IMR-90 (cell line): ENCODE results near the gene RPL41.

ENCODE experiments used
- CEBPB ChIP-seq: IDR thresholded peaks from 2 replicates; pipeline ENCODE4 v1.6.1; 2012; ENCODE audit warnings: low read depth, low read length, improper control_type of control experiment
- CHD1 ChIP-seq: IDR thresholded peaks from 2 replicates; pipeline ENCODE4 v1.6.1; 2012; ENCODE audit warnings: low read depth, low read length, improper control_type of control experiment
- FOS ChIP-seq: fragments of 150-350 bp; IDR thresholded peaks from 2 replicates; pipeline ENCODE4 v1.6.1; 2016; ENCODE audit warnings: low read depth, low read length
- MAFK ChIP-seq: IDR thresholded peaks from 2 replicates; pipeline ENCODE4 v1.6.1; 2012; ENCODE audit warnings: low read depth, low read length, improper control_type of control experiment
- MAZ ChIP-seq: IDR thresholded peaks from 2 replicates; pipeline ENCODE4 v1.6.1; 2012; ENCODE audit warnings: low read depth, mild to moderate bottlenecking, low read length, improper control_type of control experiment, moderate library complexity, borderline replicate concordance
- NFE2L2 ChIP-seq: fragments of 150-350 bp; IDR thresholded peaks from 2 replicates; pipeline ENCODE4 v1.6.1; 2016; ENCODE audit warnings: low read depth, mild to moderate bottlenecking, low read length
- POLR2A ChIP-seq: IDR thresholded peaks from 2 replicates; pipeline ENCODE4 v1.6.1; 2012; ENCODE audit warnings: mild to moderate bottlenecking, low read depth, low read length
- RAD21 ChIP-seq: IDR thresholded peaks from 2 replicates; pipeline ENCODE4 v1.6.1; 2012; ENCODE audit warnings: low read length, improper control_type of control experiment
- RFX5 ChIP-seq: IDR thresholded peaks from 2 replicates; pipeline ENCODE4 v1.8.0; 2012; ENCODE audit warnings: low read depth, mild to moderate bottlenecking, low read length, moderate library complexity
- TF ChIP-seq, protein P1 (sequence below): conservative IDR thresholded peaks from 2 replicates; pipeline ENCODE4 v1.5.1; 2012; ENCODE audit warnings: mild to moderate bottlenecking, low read depth, low read length, improper control_type of control experiment
- TF ChIP-seq, protein P2 (sequence below): fragments of 150-350 bp; IDR thresholded peaks from 2 replicates; pipeline ENCODE4 v1.6.1; 2016; ENCODE audit warnings: low read depth, mild to moderate bottlenecking, low read length, moderate library complexity, borderline replicate concordance

DNA sequence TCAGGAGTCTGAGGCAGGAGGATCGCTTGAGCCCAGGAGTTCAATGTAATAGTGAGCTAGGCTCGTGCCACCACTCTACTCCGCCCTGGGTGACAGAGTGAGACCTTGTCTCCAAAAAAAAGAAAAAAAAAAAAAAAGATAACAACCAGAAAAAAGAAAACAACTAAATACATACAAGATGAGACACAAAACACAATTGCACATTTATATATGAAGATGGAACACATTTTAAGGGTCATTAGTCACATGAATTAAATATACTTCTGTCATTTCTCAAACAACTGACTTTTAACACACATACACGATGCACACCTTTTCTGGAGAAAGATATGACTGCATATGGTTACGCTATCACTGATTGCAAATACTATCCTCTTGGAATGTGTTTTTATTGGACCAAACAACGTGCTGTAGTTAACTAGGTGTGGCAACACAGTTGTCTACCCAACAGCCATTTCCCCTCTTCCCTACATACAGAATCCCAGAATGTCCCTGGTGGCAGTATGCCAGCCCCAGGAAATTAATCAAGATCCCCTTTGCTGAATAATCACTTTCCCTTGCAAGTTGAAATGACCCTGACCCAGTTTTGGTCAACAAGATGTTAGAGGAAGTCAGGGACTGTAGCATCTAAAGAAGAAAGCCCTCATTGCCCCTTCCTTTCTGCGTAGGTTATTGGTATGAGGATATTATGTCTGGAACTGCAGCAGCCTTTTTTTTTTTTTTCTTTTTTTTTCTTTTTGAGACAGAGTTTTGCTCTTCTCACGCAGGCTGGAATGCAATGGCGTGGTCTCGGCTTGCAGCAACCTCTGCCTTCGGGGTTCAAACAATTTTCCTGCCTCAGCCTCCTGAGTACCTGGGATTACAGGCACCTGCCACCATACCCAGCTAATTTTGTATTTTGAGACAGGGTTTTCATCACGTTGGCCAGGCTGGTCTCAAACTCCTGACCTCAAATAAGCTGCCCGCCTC, 30.3 kb downstream of the RPL41 start:
- TF ChIP-seq POLR2A (no peak), FOS (no peak), RFX5 (no peak), RAD21 (no peak), CEBPB (0 out of 2 replicates have a peak, but pooled peaks have one; percentile 25), CHD1 (no peak), NFE2L2 (no peak), MAZ (no peak), MAFK (no peak)
- TF ChIP-seq, protein P1, sequence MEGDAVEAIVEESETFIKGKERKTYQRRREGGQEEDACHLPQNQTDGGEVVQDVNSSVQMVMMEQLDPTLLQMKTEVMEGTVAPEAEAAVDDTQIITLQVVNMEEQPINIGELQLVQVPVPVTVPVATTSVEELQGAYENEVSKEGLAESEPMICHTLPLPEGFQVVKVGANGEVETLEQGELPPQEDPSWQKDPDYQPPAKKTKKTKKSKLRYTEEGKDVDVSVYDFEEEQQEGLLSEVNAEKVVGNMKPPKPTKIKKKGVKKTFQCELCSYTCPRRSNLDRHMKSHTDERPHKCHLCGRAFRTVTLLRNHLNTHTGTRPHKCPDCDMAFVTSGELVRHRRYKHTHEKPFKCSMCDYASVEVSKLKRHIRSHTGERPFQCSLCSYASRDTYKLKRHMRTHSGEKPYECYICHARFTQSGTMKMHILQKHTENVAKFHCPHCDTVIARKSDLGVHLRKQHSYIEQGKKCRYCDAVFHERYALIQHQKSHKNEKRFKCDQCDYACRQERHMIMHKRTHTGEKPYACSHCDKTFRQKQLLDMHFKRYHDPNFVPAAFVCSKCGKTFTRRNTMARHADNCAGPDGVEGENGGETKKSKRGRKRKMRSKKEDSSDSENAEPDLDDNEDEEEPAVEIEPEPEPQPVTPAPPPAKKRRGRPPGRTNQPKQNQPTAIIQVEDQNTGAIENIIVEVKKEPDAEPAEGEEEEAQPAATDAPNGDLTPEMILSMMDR: no peak
- TF ChIP-seq, protein P2, sequence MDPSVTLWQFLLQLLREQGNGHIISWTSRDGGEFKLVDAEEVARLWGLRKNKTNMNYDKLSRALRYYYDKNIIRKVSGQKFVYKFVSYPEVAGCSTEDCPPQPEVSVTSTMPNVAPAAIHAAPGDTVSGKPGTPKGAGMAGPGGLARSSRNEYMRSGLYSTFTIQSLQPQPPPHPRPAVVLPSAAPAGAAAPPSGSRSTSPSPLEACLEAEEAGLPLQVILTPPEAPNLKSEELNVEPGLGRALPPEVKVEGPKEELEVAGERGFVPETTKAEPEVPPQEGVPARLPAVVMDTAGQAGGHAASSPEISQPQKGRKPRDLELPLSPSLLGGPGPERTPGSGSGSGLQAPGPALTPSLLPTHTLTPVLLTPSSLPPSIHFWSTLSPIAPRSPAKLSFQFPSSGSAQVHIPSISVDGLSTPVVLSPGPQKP: no peak
